GM18508 (cell line): ENCODE results near the gene MAB21L4.

ENCODE experiments used
- ATAC-seq: cut with Tn5 transposase; IDR thresholded peaks from one replicate; pipeline ENCODE4 v1.9.1; 2021; ENCODE audit warnings: moderate number of reproducible peaks; ENCODE audit not compliant: insufficient read depth, unreplicated experiment

The MAB21L4 gene

GRCh38 chr2:240885566-240885965 lies 10.4 kb downstream of the MAB21L4 start:
- ATAC-seq = no peak

- no peak for ATAC-seq
Observed at GRCh38 chr2:240884745-240885144, 11.2 kb downstream of the MAB21L4 start.

- no peak for ATAC-seq
Observed at GRCh38 chr2:240884221-240884620, 11.7 kb downstream of the MAB21L4 start.

DNA sequence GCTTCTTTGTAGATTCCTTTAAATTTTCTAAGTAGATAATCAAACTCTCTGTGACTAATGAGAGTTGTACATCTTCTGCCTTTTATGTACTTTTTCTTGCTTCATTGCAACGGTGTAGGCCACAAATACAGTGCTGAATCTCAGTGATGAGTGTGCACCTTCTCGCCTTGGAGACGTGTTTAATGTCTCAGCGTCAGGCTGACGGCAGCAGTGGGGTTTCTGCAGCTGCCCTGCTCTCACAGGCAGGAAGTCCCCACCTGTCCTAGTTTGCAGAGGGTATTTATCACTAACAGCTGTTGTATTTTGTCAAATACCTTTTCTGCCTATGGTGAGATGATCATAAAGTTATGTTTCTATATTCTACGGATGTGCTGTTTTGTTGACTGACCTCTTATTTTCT lies 14.0 kb downstream of the MAB21L4 start:
- ATAC-seq = no peak

DNA sequence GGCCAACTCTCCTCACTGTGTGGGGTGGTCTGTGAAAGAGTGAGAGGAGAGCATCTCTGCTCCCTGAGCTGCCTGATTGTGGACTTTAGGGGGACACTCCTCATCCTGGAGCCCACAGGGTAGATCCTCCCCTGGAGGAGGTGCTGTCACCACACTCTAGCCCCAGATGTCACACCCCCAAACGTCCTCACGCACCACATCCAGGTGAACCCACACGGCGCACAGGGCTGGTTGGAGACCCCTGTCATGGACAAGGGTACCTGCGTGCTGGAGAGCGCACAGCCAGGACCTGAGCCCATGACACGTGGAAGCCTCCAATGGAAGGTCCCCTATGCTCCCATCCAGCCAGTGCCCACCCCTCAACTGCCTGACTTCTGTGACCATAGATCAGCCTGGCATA lies 16.9 kb downstream of the MAB21L4 start:
- ATAC-seq = no peak

DNA sequence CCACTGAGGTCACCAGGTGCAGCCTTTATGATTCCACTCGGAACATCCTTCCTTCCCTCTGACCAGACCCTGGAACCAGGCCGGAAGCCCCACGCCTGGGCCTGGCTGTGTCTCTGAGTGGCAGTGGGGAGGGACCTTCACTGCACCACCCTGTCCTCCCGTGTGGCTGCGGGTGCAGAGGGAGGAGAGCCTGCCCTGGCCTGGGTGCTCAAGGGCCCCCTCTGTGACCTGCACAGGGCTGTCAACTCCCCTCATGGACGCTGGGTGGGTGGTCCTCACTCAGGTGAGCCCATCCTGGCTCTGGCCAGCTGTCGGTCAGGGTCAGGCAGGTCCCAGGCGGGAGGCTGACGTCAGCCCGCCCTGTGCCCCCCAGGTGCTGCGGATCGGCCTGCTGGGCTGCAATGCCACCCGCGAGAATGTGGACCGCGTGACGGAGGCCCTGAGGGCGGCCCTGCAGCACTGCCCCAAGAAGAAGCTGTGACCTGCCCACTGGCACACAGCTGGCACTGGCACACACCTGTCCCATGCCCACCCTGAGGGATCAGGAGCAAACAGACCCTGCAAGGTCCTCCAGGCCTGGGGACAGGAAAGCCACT lies 17.5 kb downstream of the MAB21L4 start:
- ATAC-seq = no peak

DNA sequence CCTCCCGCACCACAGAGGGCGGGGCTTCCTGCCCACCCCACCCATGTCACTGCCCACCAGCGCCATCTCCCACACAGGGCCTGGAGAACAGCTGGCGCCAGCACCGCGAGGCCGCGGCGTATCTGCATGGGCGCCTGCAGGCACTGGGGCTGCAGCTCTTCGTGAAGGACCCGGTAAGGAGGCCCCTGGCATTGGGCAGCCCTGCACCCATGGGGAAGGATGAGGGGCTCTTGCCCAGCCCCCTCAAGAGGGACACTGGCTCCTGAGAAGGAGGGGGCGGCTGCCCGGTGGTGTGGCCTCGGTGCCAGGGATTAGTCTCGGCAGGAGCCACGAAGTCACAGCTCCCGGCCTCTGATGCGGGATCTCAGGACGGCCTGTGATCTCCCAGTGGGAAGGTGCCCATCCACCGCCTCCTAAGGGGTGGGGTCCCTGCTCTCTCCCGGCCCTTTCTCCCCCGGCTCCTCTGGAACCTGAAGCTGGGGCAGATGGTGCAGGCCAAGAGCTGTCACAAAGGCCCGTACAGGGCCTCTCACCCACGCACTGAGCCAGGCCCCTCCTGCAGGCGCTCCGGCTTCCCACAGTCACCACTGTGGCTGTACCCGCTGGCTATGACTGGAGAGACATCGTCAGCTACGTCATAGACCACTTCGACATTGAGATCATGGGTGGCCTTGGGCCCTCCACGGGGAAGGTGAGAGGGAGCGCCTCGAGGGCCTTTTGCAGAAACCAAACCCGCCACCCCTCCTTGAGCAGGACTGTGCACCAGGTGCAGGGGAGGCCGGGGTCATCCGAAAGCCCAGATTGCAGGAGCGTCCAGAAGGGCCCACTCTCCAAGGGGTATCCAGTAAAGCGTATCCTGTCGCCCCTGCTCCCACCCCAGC lies 18.3 kb downstream of the MAB21L4 start:
- ATAC-seq = no peak

- no peak for ATAC-seq
Observed at GRCh38 chr2:240876475-240877251, 19.3 kb downstream of the MAB21L4 start.

GRCh38 chr2:240876035-240876474 lies 19.9 kb downstream of the MAB21L4 start:
- no peak for ATAC-seq

DNA sequence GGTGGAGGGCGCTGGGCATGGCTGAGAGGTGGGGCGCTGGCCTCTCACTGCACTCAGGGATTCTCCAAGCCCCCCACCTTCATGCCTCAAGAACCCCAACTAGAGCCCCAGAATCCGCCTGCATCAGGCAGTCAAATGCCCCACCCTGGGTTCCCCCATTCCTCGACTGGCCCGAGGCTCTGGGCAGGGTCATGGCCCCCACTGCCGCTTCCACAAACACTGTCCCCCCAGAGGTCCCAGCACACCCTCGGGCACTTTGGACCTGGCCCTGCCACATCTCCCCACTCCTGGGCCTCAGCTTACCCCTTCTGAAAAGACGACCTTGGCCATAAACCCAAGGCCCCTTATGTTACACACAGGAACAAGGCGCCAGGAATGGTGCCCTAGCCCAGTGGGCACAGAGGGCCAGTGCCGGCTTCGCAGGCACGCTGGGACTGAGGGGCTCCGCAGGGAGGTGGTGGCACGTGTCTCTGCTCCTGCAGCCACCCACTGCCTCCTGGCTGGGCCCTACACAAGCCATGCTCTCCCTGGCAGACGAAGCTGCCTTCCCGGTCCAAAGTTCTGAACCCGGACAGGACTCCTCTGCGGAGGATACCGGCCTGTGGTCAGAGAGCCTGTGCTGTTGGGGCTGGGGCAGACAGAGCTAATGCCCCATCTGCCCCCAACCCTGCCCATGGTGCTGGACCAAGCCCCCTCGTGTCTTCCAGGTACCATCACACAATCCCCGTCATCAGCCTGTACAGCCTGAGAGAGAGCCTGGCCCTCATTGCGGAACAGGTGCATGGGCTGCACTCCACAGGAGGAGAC lies 20.5 kb downstream of the MAB21L4 start:
- no peak for ATAC-seq

GRCh38 chr2:240874715-240875227 lies 21.2 kb downstream of the MAB21L4 start:
- ATAC-seq = no peak

DNA sequence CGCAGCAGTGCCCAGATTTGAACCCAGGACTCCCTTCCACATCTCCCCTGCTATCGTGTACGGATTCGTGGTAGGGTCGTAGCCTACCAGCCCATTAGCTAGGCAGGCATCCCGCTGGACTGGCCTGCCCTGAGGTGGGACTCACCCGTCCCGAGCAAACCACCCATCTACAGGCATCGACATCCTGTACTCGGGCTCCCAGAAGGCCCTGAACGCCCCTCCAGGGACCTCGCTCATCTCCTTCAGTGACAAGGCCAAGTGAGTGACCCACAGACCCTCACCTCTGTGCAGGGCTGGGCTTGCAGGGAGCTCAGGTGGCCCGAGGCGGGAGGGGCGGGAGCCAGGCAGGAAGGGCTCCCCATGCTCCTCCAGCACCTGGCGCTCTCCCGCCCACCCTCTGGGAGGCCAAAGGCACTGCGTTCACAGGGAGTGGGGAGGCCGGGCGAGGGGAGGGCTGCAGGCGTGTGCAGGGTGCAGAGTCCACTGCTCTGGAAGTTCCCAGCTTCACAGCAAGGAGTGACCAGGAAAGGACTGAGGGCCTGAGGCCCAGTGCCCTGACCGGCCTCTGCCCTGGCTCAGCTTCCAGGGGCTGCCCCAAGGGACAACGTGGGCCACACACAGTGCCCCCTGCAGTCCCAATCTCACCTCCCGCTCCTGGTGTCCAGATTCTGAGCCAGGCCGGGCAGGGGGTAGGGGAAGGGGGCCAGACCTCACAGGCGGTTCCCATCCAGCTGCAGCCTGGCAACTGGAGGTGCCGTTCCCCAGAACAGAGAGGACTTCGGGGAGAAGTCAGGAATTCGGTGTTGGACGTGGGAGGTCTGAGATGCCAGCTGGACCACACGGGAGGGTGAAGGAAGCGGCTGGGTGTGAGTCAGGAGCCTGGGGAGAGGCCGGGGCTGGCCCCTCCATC lies 21.9 kb downstream of the MAB21L4 start:
- ATAC-seq = no peak

- no peak for ATAC-seq
Observed at GRCh38 chr2:240873098-240873788, 22.7 kb downstream of the MAB21L4 start.

DNA sequence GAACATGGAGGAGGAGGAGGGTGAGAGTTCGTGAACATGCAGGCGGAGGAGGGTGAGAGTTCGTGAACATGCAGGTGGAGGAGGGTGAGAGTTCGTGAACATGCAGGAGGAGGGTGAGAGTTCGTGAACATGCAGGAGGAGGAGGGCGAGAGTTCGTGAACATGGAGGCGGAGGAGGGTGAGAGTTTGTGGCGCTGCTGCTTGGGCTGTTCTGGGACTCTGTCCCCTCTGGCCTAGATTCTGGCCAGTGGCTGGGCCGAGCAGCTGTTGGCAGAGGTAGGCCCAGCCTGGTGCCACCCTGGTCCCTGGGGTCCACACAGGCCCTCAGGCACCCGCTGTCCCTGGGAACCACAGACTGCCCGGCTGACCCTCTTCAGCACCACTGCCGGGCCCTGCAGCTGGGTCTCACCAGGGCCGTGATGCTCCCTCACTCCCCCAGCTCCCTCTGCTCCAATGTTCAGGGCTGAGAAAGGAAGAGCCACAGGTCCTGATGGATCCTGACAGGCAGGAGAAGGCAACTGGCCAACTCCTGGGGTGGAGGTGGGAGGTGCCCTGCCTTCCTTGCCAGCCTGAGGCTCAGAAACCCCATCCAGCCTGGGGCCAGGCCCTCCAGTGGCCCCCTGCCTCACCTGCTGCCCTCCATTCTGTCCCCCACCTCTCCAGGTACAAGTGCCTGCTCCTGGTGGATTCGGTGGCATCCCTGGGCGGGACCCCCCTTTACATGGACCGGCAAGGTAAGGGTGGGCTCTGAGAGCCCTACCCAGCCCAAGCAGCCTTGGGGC lies 23.4 kb downstream of the MAB21L4 start:
- ATAC-seq = no peak

DNA sequence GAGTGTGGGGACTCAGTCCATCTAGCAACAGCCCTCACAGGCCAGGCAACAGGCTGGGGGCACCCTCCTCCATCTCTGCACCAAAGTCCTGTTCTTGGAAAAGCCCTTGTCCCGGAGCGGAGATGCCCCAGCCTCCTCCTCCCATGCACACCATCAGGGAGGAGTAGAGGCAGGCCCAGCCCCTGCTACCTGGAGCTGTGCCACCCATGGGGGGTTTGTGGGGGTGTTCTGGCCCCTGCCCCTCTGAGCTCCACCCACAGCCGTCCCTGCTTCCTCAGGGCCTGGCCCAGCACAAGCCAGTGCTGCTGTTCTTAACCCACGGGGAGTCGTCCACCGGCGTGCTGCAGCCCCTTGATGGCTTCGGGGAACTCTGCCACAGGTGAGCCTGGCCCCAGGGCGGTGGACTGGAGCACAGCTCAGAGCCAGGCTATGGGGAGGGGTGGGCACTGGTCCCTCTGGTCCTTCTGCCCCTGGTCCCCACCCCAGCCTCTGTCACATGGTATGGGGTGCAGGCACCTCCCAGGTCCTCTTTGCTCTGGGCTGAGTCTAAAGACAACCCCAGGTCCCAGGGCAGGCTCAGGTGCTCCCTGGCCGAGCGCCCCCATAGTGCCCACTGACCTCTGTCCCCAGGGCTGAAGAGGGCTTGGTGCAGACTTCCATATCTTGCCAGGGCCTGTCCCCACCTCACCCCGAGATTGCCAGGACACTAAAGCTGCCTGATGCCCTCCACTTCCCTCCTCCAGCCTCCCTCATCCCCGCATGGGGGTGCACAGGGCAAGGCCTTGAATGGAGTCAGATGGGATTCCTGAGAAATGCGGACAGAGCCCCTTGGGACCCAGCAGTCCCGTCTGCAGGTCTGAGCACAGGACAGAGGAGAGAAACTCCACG lies 24.6 kb downstream of the MAB21L4 start:
- no peak for ATAC-seq

DNA sequence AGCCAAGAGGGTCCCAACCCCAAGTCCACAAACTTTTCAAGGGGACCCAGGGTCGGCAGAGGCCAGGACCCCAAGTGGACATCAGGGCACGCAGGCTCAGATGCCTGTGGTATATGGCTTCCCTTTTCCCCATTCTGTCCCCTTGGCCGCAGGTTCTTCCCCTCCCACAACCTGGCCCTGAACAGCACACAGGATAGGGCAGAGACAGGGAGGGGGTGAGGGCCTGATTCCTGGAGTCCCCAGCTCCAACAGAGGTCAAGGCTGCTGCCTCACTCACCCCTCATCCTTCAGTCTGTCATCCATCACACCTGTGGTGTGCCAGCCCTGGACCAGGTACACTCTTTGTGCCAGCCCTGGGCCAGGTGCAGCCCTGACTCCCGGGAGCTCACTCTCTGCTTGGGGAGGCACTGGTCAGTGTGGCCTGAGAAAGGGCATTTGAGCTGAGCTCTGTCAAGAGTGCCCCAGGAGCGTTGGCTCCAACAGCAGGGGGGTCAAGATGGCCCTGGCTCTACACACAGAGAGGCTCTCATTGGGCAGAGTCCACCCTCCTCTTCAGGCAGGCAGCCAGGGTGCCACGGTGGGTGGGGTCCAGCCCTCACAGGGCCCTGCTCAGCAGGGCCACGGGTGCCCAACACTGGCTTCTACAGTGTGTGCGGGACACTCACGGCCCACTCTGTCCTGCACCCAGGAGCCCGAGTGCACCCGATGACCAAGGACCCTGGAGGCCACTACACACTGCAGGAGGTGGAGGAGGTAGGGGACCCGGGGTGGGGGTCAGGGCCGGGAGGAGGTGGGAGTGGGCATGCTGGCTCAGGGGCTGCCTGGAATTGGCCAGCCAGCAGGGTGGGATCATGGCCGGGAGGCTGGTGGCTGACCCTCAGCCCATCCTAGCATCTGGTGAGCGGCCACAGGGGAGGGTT lies 25.7 kb downstream of the MAB21L4 start:
- ATAC-seq = no peak
